LHCN-M2 (cell line): ENCODE data around the gene CNOT1. TPM values are rescaled to one million over a fixed set of nuclear protein-coding genes. Genes with fewer than 3 reads are reported as not detected.
"Not testable (repeated sequence)": the region's sequence is repeated elsewhere in the genome, so short reads cannot be mapped to it uniquely, and the experiment has no call there.

Source experiments
- DNase-seq: peaks from one replicate; pipeline ENCODE4 v3.0.0-alpha.2; 2012; ENCODE audit warnings: low read depth
- total RNA-seq: library from RNA; depleted of rRNA; stranded (reverse); fragments of >200 nt; gene quantifications from 2 replicates; pipeline ENCODE4 v1.2.3, GENCODE V29; 2014

The CNOT1 gene
- total RNA-seq, 1 experiment from 2014 or later = 101 TPM

DNA sequence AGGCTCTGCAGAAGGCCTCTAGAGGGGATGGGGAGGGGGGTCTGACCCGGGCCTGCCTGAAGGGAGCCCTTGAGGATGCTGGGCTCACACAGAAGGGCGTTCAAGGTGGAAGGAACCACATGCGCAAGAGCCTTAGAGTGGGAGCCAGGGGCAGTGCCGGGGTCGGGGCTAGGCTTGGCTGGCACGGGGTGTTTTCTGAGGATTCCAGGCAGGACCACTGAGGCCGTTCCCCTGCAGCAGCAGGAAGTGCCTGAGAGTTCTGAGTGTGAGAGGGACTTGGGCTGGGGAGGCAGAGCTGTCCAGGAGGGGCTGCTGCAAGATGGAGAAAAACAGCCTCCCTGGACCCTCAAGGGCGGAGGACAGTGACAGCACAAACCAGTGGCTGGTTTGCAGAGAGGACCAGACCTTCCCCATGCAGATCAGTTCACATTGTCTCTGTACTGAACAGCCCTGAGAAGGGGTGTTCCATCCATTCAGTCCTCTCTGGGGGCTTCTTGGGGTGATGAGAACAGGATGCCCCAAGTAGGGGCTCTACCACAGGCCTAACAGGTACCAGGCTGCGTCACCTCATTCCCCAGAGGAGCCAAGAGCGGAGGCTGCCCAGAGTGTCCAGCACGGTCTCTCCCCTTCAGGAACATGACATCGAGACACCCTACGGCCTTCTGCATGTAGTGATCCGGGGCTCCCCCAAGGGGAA is 126.3 kb downstream of the CNOT1 start:
- no peak for DNase-seq

DNA sequence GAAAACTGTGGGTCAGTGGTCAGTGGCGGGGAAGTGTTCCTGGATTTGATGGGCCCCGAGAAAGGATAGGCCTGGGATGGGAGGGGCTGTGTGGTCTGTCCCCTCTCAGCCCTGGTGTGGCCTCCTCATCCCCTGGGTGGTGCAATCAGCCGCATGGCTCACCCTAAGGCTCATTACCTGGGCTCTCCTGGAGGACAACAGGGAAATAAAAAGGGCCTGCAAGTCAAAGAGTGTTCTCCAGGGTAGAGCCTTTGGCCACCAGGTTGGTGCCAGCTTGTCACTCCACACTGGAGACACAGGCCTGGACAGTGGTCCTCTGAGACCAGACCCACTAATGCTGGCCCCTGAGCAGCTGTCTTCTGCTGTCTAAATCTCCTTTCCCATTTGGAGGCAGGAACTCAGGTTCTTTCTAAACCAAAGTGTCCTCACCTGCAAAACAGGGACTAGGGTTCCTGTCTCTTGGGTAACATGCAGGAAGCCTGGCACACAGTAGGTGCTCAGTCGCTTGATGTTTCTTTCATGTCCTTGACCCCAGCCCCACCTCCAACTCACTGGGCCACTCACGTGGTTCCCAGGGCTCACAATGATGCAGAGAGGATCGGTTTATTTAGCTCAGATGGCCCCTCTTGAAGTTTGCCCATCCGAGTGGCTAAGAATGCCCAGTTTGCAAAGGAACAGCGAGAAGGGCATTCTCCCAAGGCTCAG is 127.3 kb downstream of the CNOT1 start:
- no peak for DNase-seq

- no peak for DNase-seq
Observed at GRCh38 chr16:58501242-58502131, 128.1 kb downstream of the CNOT1 start.

GRCh38 chr16:58500430-58501241 is 129.0 kb downstream of the CNOT1 start:
- DNase-seq = no peak

DNA sequence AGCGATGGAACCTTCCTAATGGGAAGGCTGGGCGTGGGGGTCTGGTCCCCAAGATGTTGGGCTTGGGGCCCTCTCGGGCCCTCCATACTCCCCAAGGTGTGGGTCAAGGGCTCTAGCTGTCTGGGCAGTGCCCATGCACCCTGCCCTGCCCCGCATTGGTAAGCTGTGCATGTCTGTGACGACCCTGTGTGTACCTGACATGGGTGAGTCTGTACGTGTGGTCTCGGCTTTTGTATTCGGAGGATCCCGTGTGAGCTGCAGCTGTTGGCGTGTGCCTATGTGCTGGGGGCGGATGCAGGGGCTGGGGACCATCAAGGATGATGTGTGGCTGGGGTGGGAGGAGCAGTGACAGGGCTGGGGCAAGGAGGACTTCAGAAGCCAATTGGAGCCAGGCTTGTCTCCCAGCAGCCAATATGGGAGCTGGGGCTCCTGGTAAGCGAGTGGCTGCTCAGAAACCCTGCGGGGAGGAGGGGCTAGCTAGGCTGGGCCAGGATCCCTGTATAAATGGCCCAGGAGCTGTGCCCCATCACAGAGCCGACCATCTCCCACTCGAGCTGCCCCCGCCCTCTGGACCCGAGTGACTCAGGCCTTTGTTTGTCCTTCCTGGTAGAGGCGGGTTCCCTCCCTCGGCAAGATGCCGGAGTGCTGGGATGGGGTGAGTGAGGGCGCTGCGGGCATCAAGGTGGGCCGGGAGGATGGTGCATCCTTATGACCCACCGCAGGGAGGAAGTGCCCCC is 129.8 kb downstream of the CNOT1 start, which contains the start of gene NDRG4:
TSS of gene NDRG4 (plus strand) at position 529 of the 737 bp plus-strand sequence. CDS start at position 635, 106 bp downstream.
- DNase-seq = peak; percentile 74

GRCh38 chr16:58499092-58499511 is 130.5 kb downstream of the CNOT1 start:
- DNase-seq = no peak

- no peak for DNase-seq
Observed at GRCh38 chr16:58498341-58499091, 131.1 kb downstream of the CNOT1 start.

- DNase-seq = no peak
Observed at GRCh38 chr16:58497935-58498334, 131.7 kb downstream of the CNOT1 start.

DNA sequence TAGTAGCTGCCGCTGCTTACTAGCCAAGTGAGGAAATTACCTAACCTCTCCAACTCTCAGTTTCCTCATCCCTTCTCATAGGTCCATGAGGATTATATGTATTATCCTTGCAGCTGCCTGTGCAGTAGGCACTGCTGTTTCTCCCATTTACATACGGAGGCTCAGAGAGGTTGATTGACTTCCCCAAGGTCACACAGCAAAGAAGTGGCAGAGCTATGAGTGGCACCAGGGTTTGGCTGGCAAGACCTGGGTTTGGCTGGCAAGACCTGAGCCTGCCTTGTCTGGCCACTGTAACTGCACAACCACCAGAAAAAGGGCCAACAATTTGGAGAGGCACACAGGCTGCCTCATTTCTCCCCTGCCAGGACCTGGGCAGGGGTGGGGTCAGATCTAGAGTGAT is 132.2 kb downstream of the CNOT1 start:
- no peak for DNase-seq

DNA sequence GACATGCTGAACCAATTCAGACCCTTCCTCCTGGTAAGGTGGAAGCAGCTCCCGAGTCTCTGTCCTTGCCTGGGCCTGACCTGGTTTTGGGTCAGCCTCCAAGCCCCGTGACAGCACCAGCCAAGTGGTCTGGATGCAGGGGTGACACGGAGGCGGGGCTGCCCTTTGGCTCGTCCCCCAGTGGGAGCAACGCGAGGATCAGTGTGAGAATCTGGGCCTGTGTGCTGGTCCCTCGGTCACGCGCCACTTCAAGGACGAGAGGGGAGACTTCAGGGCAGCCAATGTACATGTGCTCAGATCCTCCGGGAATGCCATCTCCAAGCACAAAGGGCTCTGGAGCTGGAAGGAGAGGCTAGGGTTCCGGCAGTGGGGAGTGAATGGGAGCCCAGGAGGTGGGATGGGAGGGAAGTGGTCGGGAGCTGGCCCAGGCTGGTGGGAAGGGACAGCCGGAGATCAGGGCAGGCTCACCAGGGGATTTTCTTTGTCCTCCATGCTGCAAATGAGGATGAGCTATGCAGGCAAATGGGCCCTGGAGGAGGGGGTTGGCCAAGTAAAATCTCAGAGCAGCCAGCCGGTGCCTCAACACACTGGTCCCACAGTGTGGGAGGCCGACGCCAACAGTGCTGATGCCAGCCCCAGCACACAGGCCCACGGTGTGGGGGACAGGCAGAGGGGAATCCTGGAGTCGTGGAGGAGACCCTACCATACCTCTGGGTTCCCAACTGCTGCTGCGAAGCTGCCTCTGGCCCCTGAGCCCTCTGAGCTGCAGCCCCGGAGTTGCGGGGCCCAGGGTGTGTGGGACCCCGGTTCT is 133.9 kb downstream of the CNOT1 start:
- DNase-seq = no peak

GRCh38 chr16:58494981-58495520 is 134.6 kb downstream of the CNOT1 start:
- peak; percentile 97 for DNase-seq

- no peak for DNase-seq
Observed at GRCh38 chr16:58493756-58494431, 135.7 kb downstream of the CNOT1 start.

GRCh38 chr16:58492735-58493134 is 136.9 kb downstream of the CNOT1 start:
- DNase-seq = no peak

DNA sequence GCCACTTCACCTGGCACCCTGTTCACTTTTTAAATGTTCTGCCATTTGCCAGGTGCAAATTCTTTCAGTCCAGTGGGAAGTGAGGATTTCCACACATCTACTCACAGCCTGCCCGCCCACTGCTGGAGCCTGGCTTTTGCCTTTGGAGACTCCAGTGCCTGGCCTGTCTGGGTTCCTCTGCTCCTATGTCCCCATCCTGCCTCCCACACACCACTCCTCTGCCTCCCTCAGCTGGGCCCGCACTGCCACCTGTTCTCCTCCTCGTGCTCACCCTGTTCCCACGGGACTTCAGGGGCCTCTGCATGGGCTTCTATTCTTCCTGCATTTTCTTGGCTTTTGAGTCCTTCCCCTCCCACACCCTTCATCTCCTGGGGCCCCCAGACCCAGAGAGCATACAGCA is 137.6 kb downstream of the CNOT1 start:
- DNase-seq = peak; percentile 33

DNA sequence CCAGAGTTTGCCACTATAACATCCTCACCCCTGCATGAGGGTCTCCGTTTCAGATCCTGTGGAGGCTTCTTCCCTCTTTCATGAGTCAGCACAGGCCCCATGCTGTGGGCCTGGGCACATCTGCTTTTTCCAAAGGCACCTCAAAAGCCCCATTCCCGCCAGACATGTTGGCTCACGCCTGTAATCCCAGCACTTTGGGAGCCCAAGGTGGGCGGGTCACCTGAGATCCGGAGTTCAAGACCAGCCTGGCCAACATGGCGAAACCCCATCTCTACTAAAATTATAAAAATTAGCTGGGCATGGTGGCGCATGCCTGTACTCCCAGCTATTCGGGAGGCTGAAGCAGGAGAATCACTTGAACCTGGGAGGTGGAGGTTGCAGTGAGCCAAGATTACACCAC is 139.1 kb downstream of the CNOT1 start:
- not testable (repeated sequence) for DNase-seq

DNA sequence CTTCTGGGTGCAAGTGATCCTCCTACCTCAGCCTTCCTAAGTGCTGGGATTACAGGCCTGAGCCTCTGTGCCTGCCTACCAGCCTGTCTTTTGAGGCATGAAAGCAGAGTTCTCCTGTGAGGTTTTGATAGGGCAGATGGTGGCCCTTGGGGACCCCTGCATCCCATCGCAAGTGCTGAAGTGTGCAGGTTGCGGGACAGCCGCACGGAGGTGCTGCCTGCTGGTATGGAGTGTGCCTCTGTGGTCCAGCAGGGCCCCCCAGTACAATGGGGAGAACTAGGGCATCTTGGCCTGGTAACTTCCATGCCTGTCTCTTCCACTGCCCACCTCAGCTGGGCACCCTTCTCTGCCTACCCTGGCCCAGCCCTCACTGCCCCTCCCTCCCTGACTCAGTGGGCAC is 139.6 kb downstream of the CNOT1 start:
- no peak for DNase-seq

- no peak for DNase-seq
Observed at GRCh38 chr16:58488531-58488930, 141.1 kb downstream of the CNOT1 start.
